GM21423 (cell line): ENCODE data around the gene ANGEL2.
"Not testable (repeated sequence)": the region's sequence is repeated elsewhere in the genome, so short reads cannot be mapped to it uniquely, and the experiment has no call there.

Experiments
- ATAC-seq: cut with Tn5 transposase; IDR thresholded peaks from one replicate; pipeline ENCODE4 v1.9.1; 2021; ENCODE audit warnings: mild to moderate bottlenecking, moderate library complexity; ENCODE audit not compliant: unreplicated experiment

ANGEL2 gene

GRCh38 chr1:213015099-213016050, at the start of gene ANGEL2:
ANGEL2 (minus strand) TSS chr1:213015867; CDS start chr1:213015671, 196 bp downstream.
- ATAC-seq = peak; percentile 93

GRCh38 chr1:213061263-213061662, 45.6 kb upstream of the ANGEL2 start:
- no peak for ATAC-seq

GRCh38 chr1:213060836-213061235, 45.2 kb upstream of the ANGEL2 start:
- ATAC-seq = no peak

- ATAC-seq = no peak
These were observed 41.8 kb upstream of the ANGEL2 start for GRCh38 chr1:213057264-213058059.

GRCh38 chr1:213055767-213056166, 40.1 kb upstream of the ANGEL2 start:
- ATAC-seq = no peak

- ATAC-seq = no peak
These were observed 39.3 kb upstream of the ANGEL2 start for GRCh38 chr1:213054733-213055591.

- ATAC-seq = no peak
These were observed 38.5 kb upstream of the ANGEL2 start for GRCh38 chr1:213054142-213054541.

GRCh38 chr1:213053455-213053854, 37.8 kb upstream of the ANGEL2 start:
- no peak for ATAC-seq

- no peak for ATAC-seq
These were observed 36.2 kb upstream of the ANGEL2 start for GRCh38 chr1:213051881-213052202.

GRCh38 chr1:213051127-213051880, 35.6 kb upstream of the ANGEL2 start, which contains the start of gene RPS6KC1:
RPS6KC1 (plus strand) TSS chr1:213051241; CDS start chr1:213051405, 164 bp downstream.
- ATAC-seq = peak; percentile 98

- peak; percentile 17 for ATAC-seq
These were observed 35.1 kb upstream of the ANGEL2 start for GRCh38 chr1:213050745-213051126.

GRCh38 chr1:213049232-213049631, 33.6 kb upstream of the ANGEL2 start:
- ATAC-seq = no peak

GRCh38 chr1:213045321-213046226, 29.9 kb upstream of the ANGEL2 start:
- ATAC-seq = not testable (repeated sequence)

GRCh38 chr1:213041443-213041842, 25.8 kb upstream of the ANGEL2 start:
- ATAC-seq = no peak

- ATAC-seq = no peak
These were observed 19.9 kb upstream of the ANGEL2 start for GRCh38 chr1:213035573-213035972.

GRCh38 chr1:213034713-213035112, 19.0 kb upstream of the ANGEL2 start:
- no peak for ATAC-seq

- ATAC-seq = no peak
These were observed 17.0 kb upstream of the ANGEL2 start for GRCh38 chr1:213032651-213033050.

GRCh38 chr1:213027024-213027423, 11.4 kb upstream of the ANGEL2 start:
- ATAC-seq = not testable (repeated sequence)

- no peak for ATAC-seq
These were observed 4.3 kb upstream of the ANGEL2 start for GRCh38 chr1:213020016-213020415.
